ENCODE data around the gene PAPLN.

Gene PAPLN

GRCh38 chr14:73276836-73277235, 39.5 kb downstream of the PAPLN start:
- H3K36me3 ChIP-seq (replicated peaks; ENCODE audit: low read depth, low read length), result peaks cover 25% of the 10 kb centered on the region

GRCh38 chr14:73277376-73277775, 40.1 kb downstream of the PAPLN start:
- Histone ChIP-seq H4K20me1 (ENCODE audit: insufficient read depth, low read length) (no peaks in the 10 kb centered on the region; the same call in 1 of the 2 replicates), H3K4me3 (ENCODE audit: low read length) (no peak overlapping the region), H3K27ac (ENCODE audit: low read length) (no peak overlapping the region), H3K4me1 (ENCODE audit: low read length) (no peaks in the 10 kb centered on the region), H3K9ac (ENCODE audit: low read length) (no peak overlapping the region), H3K36me3 (replicated peaks; ENCODE audit: low read depth, low read length) (peaks cover 28% of the 10 kb centered on the region), H3K27me3 (ENCODE audit: low read depth, low read length) (no peaks in the 10 kb centered on the region), H2AFZ (ENCODE audit: low read depth, low read length) (no peak overlapping the region), H3K79me2 (ENCODE audit: low read length) (no peaks in the 10 kb centered on the region), H3K9me3 (ENCODE audit: insufficient read depth, low read length) (no peaks in the 10 kb centered on the region), H3K4me2 (ENCODE audit: low read length) (no peak overlapping the region)
- no peak for TF ChIP-seq CTCF (IDR thresholded peaks at IDR 0.05; ENCODE audit: low read depth, low read length)
- TF ChIP-seq EZH2phosphoT487 (IDR thresholded peaks at IDR 0.05; ENCODE audit: low read depth), result no peak

More at GRCh38 chr14:73276836-73277235, 39.5 kb downstream of the PAPLN start:
- no peaks in the 10 kb centered on the region for H3K9me3 ChIP-seq (ENCODE audit: insufficient read depth, low read length)
- H4K20me1 ChIP-seq (ENCODE audit: insufficient read depth, low read length), result no peaks in the 10 kb centered on the region; the same call in 1 of the 2 replicates
- H3K4me3 ChIP-seq (ENCODE audit: low read length), result no peak overlapping the region
- no peaks in the 10 kb centered on the region for H3K4me1 ChIP-seq (ENCODE audit: low read length)
- no peak overlapping the region for H3K27ac ChIP-seq (ENCODE audit: low read length)
- TF ChIP-seq CTCF (IDR thresholded peaks at IDR 0.05; ENCODE audit: low read depth, low read length) (no peak), EZH2phosphoT487 (IDR thresholded peaks at IDR 0.05; ENCODE audit: low read depth) (no peak)
- H2AFZ ChIP-seq (ENCODE audit: low read depth, low read length), result no peak overlapping the region
- no peak overlapping the region for H3K4me2 ChIP-seq (ENCODE audit: low read length)
- H3K27me3 ChIP-seq (ENCODE audit: low read depth, low read length), result no peaks in the 10 kb centered on the region
- H3K79me2 ChIP-seq (ENCODE audit: low read length), result no peaks in the 10 kb centered on the region
- no peak overlapping the region for H3K9ac ChIP-seq (ENCODE audit: low read length)

GRCh38 chr14:73280903-73281302, 43.6 kb downstream of the PAPLN start:
- Histone ChIP-seq H3K27me3 (ENCODE audit: low read depth, low read length) (no peaks in the 10 kb centered on the region), H3K9ac (ENCODE audit: low read length) (no peak overlapping the region), H2AFZ (ENCODE audit: low read depth, low read length) (no peak overlapping the region), H3K79me2 (ENCODE audit: low read length) (no peaks in the 10 kb centered on the region), H3K4me2 (ENCODE audit: low read length) (no peak overlapping the region), H3K4me1 (ENCODE audit: low read length) (no peaks in the 10 kb centered on the region), H3K27ac (ENCODE audit: low read length) (no peak overlapping the region), H3K4me3 (ENCODE audit: low read length) (no peak overlapping the region), H3K36me3 (replicated peaks; ENCODE audit: low read depth, low read length) (peaks cover 36% of the 10 kb centered on the region), H3K9me3 (ENCODE audit: insufficient read depth, low read length) (no peaks in the 10 kb centered on the region), H4K20me1 (ENCODE audit: insufficient read depth, low read length) (no peaks in the 10 kb centered on the region; the same call in 1 of the 2 replicates)
- TF ChIP-seq CTCF (IDR thresholded peaks at IDR 0.05; ENCODE audit: low read depth, low read length), result no peak
- TF ChIP-seq EZH2phosphoT487 (IDR thresholded peaks at IDR 0.05; ENCODE audit: low read depth), result no peak

- H3K79me2 ChIP-seq (ENCODE audit: low read length), result no peaks in the 10 kb centered on the region
- no peaks in the 10 kb centered on the region for H3K27me3 ChIP-seq (ENCODE audit: low read depth, low read length)
- H3K4me3 ChIP-seq (ENCODE audit: low read length), result no peak overlapping the region
- H3K36me3 ChIP-seq (replicated peaks; ENCODE audit: low read depth, low read length), result peaks cover 28% of the 10 kb centered on the region
- no peak overlapping the region for H3K27ac ChIP-seq (ENCODE audit: low read length)
- H3K9ac ChIP-seq (ENCODE audit: low read length), result no peak overlapping the region
- peaks cover under 1% of the 10 kb centered on the region for H3K4me1 ChIP-seq (ENCODE audit: low read length)
- H2AFZ ChIP-seq (ENCODE audit: low read depth, low read length), result no peak overlapping the region
- no peaks in the 10 kb centered on the region for H4K20me1 ChIP-seq (ENCODE audit: insufficient read depth, low read length)
- TF ChIP-seq EZH2phosphoT487 (IDR thresholded peaks at IDR 0.05; ENCODE audit: low read depth) (no peak), CTCF (IDR thresholded peaks at IDR 0.05; ENCODE audit: low read depth, low read length) (no peak)
- no peaks in the 10 kb centered on the region for H3K9me3 ChIP-seq (ENCODE audit: insufficient read depth, low read length)
- H3K4me2 ChIP-seq (ENCODE audit: low read length), result no peak overlapping the region
Observed at GRCh38 chr14:73283608-73284379, 46.5 kb downstream of the PAPLN start.
